AG09309 (cell line): Measurements from ENCODE around the gene HSF5.

Experiments
- DNase-seq: peaks from one replicate; pipeline ENCODE4 v3.0.0-alpha.2; 2010; ENCODE audit warnings: low read depth
- H3K4me3 ChIP-seq: 2 replicates; pipeline ENCODE4 v1.5.1; 2011; ENCODE audit warnings: mild to moderate bottlenecking, low read depth, low read length, moderate library complexity; ENCODE audit not compliant: control insufficient read depth
- CTCF ChIP-seq: IDR thresholded peaks from 2 replicates; pipeline ENCODE4 v1.5.1; 2011; ENCODE audit warnings: mild to moderate bottlenecking, low read depth, low read length, inconsistent platforms; ENCODE audit not compliant: insufficient read depth, control insufficient read depth; ENCODE audit errors: missing control alignments

HSF5 gene

GRCh38 chr17:58432806-58433573 lies 55.2 kb downstream of the HSF5 start:
- no peak overlapping the region for H3K4me3 ChIP-seq
- no peak for DNase-seq
- no peak for TF ChIP-seq CTCF

- no peak for DNase-seq
- TF ChIP-seq CTCF, result no peak
- no peak overlapping the region for H3K4me3 ChIP-seq
These were observed 60.4 kb downstream of the HSF5 start for GRCh38 chr17:58427807-58428206.

- H3K4me3 ChIP-seq, result no peak overlapping the region
- no peak for TF ChIP-seq CTCF
- DNase-seq, result no peak
These were observed 66.5 kb downstream of the HSF5 start for GRCh38 chr17:58421711-58422110.

- H3K4me3 ChIP-seq, result no peak overlapping the region
- TF ChIP-seq CTCF, result no peak
- DNase-seq, result no peak
These were observed 67.4 kb downstream of the HSF5 start for GRCh38 chr17:58420827-58421226.

GRCh38 chr17:58417300-58418092 lies 70.7 kb downstream of the HSF5 start, which contains the start of gene RNF43:
Gene RNF43, minus strand, starts transcription at chr17:58417534. Its CDS starts 1,957 bp downstream, at chr17:58415577.
- peak; percentile 38 for DNase-seq
- peak; percentile 86 for TF ChIP-seq CTCF
- peak within 1 kb of the TSS; percentile 4; the same call in 1 of the 2 replicates for H3K4me3 ChIP-seq

- no peak for TF ChIP-seq CTCF
- no peak for DNase-seq
- no peak overlapping the region for H3K4me3 ChIP-seq
These were observed 71.3 kb downstream of the HSF5 start for GRCh38 chr17:58416937-58417299.
